Lower leg skin (tissue), 3 donors: ENCODE results near the gene SUCLG1.

ENCODE experiments used
- CTCF ChIP-seq, 3 donors: fragments of 450-650 bp; IDR thresholded peaks; one replicate each; pipeline ENCODE4 v1.5.1; 2016; ENCODE audit warnings: antibody characterized with exemption in 3 of 3, mild to moderate bottlenecking in 3 of 3, moderate library complexity in 2 of 3
- POLR2A ChIP-seq, 2 donors: fragments of 450-650 bp; IDR thresholded peaks; one replicate each; pipeline ENCODE4 v1.6.1; 2016 to 2017; ENCODE audit warnings: antibody characterized with exemption in 2 of 2, mild to moderate bottlenecking in 1 of 2, moderate library complexity in 1 of 2

GRCh38 chr2:84491256-84491655 lies 32.2 kb upstream of the SUCLG1 start:
- no peak for TF ChIP-seq POLR2A (IDR thresholded peaks at IDR 0.05)
- no peak for TF ChIP-seq CTCF (IDR thresholded peaks at IDR 0.05)
